ENCODE measurements around the gene TTLL6.
"Not testable (repeated sequence)": the region's sequence is repeated elsewhere in the genome, so short reads cannot be mapped to it uniquely, and the experiment has no call there.

TTLL6 gene

GRCh38 chr17:48815311-48815710 is 1.7 kb downstream of the TTLL6 start:
- no peak for DNase-seq (ENCODE audit: low read depth in 2 of 2)

GRCh38 chr17:48814504-48814903 is 2.5 kb downstream of the TTLL6 start:
- no peak for DNase-seq (ENCODE audit: low read depth in 2 of 2)

GRCh38 chr17:48812001-48812400 is 5.0 kb downstream of the TTLL6 start:
- no peak for DNase-seq (ENCODE audit: low read depth in 2 of 2)

GRCh38 chr17:48809182-48809581 is 7.8 kb downstream of the TTLL6 start:
- DNase-seq (ENCODE audit: low read depth in 2 of 2): no peak

GRCh38 chr17:48804936-48805411 is 12.1 kb downstream of the TTLL6 start:
- DNase-seq (ENCODE audit: low read depth in 2 of 2): peak; percentile 30

GRCh38 chr17:48800626-48801217 is 16.3 kb downstream of the TTLL6 start:
- DNase-seq (ENCODE audit: low read depth in 2 of 2): no peak

GRCh38 chr17:48799069-48799723 is 17.8 kb downstream of the TTLL6 start:
- DNase-seq (ENCODE audit: low read depth in 2 of 2): no peak

GRCh38 chr17:48796163-48796522 is 20.9 kb downstream of the TTLL6 start:
- DNase-seq (ENCODE audit: low read depth in 2 of 2): not testable (repeated sequence)

- no peak for DNase-seq (ENCODE audit: low read depth in 2 of 2)
Observed at GRCh38 chr17:48795444-48796162, 21.4 kb downstream of the TTLL6 start.

- DNase-seq (ENCODE audit: low read depth in 2 of 2): no peak
Observed at GRCh38 chr17:48792033-48792798, 24.8 kb downstream of the TTLL6 start.

GRCh38 chr17:48791128-48792032 is 25.6 kb downstream of the TTLL6 start:
- no peak for DNase-seq (ENCODE audit: low read depth in 2 of 2)

- no peak for DNase-seq (ENCODE audit: low read depth in 2 of 2)
Observed at GRCh38 chr17:48790607-48791127, 26.4 kb downstream of the TTLL6 start.

GRCh38 chr17:48787828-48788227 is 29.2 kb downstream of the TTLL6 start:
- DNase-seq (ENCODE audit: low read depth in 2 of 2): no peak

GRCh38 chr17:48779421-48779820 is 37.6 kb downstream of the TTLL6 start:
- DNase-seq (ENCODE audit: low read depth in 2 of 2): no peak

GRCh38 chr17:48776602-48777001 is 40.4 kb downstream of the TTLL6 start:
- DNase-seq (ENCODE audit: low read depth in 2 of 2): no peak

- no peak for DNase-seq (ENCODE audit: low read depth in 2 of 2)
Observed at GRCh38 chr17:48773245-48773644, 43.8 kb downstream of the TTLL6 start.

- no peak for DNase-seq (ENCODE audit: low read depth in 2 of 2)
Observed at GRCh38 chr17:48770954-48771353, 46.1 kb downstream of the TTLL6 start.

- no peak for DNase-seq (ENCODE audit: low read depth in 2 of 2)
Observed at GRCh38 chr17:48769009-48769675, 47.9 kb downstream of the TTLL6 start.

- DNase-seq (ENCODE audit: low read depth in 2 of 2): no peak
Observed at GRCh38 chr17:48767263-48767774, 49.7 kb downstream of the TTLL6 start.

- DNase-seq (ENCODE audit: low read depth in 2 of 2): no peak
Observed at GRCh38 chr17:48761114-48761513, 55.9 kb downstream of the TTLL6 start.
